ENCODE data around the gene ERGIC1.
"Not testable (repeated sequence)": the region's sequence is repeated elsewhere in the genome, so short reads cannot be mapped to it uniquely, and the experiment has no call there.

ERGIC1 gene

GRCh38 chr5:172801179-172801671 lies 32.8 kb upstream of the ERGIC1 start:
- no peak for DNase-seq

GRCh38 chr5:172802112-172802511 lies 31.9 kb upstream of the ERGIC1 start:
- DNase-seq: no peak

- DNase-seq: no peak
Observed at GRCh38 chr5:172802567-172803176, 31.4 kb upstream of the ERGIC1 start.

- no peak for DNase-seq
Observed at GRCh38 chr5:172805018-172805683, 28.9 kb upstream of the ERGIC1 start.

DNA sequence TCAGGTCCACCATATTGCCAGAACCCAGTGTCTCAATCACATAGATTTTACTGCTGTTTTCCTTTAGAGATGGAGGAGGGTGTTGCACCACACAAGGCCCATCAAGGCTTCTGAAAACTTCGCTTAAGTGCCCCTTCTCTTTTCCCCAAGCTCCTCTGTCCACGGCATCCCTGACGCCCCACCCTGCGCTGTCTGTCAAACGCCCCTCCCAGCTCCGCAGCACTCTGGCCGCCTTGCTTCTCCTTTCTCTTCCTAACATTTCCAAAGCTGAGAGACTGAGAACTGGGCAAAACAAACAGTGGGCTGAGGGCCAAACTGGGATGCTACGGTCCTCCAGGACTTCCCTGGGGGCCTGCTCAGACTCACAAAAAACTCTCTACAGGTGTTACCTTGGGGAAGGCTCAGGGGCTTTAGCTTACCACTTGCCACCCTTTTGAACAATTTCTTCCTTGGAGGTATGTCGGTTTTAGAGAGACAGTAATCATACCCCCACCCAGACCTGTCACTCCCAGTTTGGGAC lies 28.3 kb upstream of the ERGIC1 start:
- DNase-seq: no peak

GRCh38 chr5:172806897-172807672 lies 27.0 kb upstream of the ERGIC1 start:
- no peak for DNase-seq

DNA sequence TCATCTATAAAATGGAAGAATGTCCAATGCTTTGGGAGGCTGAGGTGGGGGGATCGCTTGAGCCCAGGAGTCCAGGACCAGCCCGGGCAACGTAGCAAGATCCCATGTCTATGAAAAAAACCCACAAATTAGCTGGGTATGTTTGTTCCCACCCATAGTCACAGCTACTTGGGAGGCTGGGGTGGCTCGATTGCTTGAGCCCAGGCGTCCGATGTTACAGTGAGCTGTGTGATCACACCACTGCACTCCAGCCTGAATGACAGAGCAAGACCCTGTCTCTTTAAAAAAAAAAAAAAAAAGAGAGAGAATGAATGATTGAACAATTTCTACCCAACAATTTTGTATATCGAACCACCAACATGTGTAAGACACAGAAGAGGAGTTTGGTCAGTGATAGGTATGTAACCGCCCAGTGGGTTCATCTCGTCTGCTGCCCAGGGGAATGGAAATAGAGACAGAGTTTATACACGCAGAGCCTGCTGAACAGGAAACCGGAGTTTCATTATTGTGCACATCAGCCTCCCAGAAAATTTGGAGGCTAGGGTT lies 26.2 kb upstream of the ERGIC1 start:
- DNase-seq: no peak

- DNase-seq: no peak
Observed at GRCh38 chr5:172809774-172810173, 24.3 kb upstream of the ERGIC1 start.

- not testable (repeated sequence) for DNase-seq
Observed at GRCh38 chr5:172810996-172811395, 23.1 kb upstream of the ERGIC1 start.

- no peak for DNase-seq
Observed at GRCh38 chr5:172815631-172816030, 18.4 kb upstream of the ERGIC1 start.

GRCh38 chr5:172816925-172817562 lies 17.0 kb upstream of the ERGIC1 start:
- no peak for DNase-seq

DNA sequence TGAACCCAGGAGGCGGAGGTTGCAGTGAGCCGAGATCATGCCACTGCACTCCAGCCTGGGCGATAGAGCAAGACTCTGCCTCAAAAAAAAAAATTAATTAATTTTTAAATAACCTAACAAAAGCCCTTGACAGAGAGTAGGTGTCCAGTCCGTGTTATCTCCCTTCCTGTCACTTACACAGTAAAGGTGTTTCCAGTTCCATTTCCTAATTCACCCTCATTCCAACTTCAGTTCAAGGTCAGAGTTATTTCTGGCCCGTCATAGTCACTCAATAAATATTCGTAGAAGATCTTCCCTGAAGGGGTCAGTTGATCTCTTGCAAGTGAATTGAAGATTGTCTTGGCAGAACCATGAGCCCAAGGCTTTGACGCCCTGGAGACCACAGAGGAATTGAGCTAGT lies 16.4 kb upstream of the ERGIC1 start:
- no peak for DNase-seq

DNA sequence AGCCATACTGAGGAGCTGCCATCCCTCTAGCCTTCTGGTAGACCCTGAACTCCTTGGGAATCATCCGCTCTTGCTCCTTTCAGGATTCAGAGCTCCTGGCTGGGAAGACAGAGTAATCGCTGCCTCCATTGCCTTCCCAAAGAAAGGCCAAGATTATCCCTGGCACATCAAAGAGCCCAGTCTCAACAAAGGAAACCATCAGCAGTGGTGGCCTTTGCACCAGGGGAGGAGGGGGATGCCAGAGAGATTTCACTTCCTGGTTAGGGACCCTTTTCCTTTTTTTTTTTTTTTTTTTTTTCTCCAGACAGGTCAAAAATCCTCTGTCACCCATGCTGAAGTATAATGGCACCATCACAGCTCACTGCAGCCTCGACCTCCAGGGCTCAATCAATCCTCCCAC lies 16.0 kb upstream of the ERGIC1 start:
- no peak for DNase-seq

DNA sequence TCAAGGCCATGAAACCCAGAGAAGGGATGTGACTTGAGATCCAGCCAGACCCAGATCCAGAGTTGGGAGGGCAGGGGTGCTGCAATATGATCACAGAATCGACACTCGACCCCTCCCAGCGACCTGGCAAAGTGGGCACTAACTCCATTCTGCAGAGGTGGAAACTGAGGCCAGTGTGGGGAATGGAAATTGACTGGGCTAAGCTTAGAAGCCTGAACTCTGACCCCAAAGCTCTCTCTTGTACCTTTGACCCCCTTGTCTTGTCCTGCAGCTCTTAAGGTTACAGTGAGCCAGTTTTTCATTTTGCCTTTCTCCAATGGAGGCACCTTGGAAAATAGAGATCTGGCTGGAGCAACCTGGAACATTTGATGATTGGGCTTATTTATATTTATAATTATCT lies 14.5 kb upstream of the ERGIC1 start:
- DNase-seq: no peak

GRCh38 chr5:172820046-172820767 lies 13.8 kb upstream of the ERGIC1 start:
- DNase-seq: no peak

GRCh38 chr5:172821340-172821985 lies 12.6 kb upstream of the ERGIC1 start:
- no peak for DNase-seq

GRCh38 chr5:172823840-172824362 lies 10.2 kb upstream of the ERGIC1 start:
- DNase-seq: no peak

DNA sequence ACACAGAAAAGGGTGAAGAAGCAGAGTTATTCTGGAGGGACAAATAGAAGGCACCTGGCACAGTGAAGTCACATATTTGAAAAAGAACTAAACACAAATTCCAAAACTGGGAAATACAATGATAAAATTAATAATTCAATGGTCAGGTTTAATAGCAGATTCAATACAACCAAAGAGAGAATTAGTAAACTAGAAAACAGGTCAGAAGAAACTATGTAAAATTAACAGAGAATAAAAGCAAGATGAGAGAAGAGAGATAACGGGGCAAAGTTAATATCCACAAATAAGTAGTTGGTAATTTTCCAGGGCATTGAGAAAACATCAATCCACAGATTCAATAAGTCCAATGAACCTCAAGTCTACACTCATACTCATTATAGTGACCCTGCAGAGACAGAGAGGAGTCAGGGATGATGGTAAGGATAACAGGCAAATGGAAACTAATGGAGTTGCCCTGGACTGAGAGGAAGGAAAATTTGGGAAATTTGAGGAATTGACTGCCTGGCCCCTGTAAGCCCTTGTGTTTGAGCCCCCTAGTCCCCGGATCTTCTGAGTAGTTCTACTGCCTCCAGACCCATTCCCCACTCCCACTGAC lies 8.3 kb upstream of the ERGIC1 start:
- no peak for DNase-seq

DNA sequence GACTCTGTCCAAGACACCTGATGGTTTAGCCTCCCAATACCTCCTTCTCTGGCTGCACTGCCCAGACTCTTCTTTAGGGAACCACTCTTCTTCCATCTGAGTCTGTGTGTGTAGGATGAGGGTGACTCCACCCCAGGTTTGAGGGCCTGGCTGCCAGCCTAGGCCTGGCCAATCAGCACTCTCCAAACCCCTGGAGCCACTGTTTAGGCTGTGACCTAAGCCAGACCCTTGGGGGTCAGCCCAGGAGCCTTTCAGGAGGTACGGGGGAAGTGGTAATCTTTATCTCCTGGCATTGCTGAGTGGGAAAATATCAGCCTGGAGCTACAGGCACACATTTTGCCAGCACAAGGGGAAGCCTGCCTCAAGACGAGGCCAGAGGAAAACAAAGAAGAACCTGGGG lies 6.2 kb upstream of the ERGIC1 start:
- no peak for DNase-seq

DNA sequence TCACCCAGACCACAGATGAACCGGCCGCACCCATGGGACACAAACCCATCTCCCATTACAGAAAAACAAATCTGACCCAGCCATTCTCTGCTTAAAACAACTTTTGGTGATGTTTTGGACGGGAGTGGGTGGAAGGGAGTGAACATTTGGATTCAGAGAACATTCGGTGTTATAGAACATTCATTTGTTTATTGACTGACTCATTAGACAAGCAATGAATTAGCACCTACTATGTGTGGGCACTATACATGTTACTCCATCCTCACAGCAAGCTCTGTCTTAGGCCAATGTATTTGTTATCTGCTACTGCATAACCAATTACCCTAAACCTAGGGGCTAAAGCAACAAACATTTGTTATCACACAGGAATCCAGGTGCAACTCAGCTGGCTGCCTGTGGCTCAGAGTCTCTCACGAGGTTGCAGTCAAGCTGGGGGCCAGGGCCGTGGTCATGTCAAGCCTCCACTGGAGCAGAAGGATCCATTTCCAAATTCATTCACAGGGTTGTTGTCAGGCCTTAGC lies 5.1 kb upstream of the ERGIC1 start:
- DNase-seq: no peak

Data from NCI-H446 treated with DMSO at 0.1 percent for 48 hours (cell line).